ENCODE measurements around the gene ASAP3.
"Not testable (repeated sequence)": the region's sequence is repeated elsewhere in the genome, so short reads cannot be mapped to it uniquely, and the experiment has no call there.

Gene ASAP3

GRCh38 chr1:23394181-23394580 lies 89.8 kb downstream of the ASAP3 start:
- DNase-seq = peak in 1 of 3 donors; percentile 45

GRCh38 chr1:23393706-23394105 lies 90.3 kb downstream of the ASAP3 start:
- DNase-seq = no peak

GRCh38 chr1:23392125-23392855 lies 91.7 kb downstream of the ASAP3 start:
- DNase-seq = no peak

- DNase-seq = no peak
Observed at GRCh38 chr1:23389837-23390321, 94.1 kb downstream of the ASAP3 start.

- no peak for DNase-seq
Observed at GRCh38 chr1:23387494-23387893, 96.5 kb downstream of the ASAP3 start.

GRCh38 chr1:23385119-23385621 lies 98.8 kb downstream of the ASAP3 start:
- DNase-seq = no peak

- DNase-seq = peak; percentile 53 to 66 (median 60)
Observed at GRCh38 chr1:23384312-23385058, 99.5 kb downstream of the ASAP3 start.

- no peak for DNase-seq
Observed at GRCh38 chr1:23383577-23384311, 100.2 kb downstream of the ASAP3 start.

- no peak for DNase-seq
Observed at GRCh38 chr1:23381233-23381885, 102.6 kb downstream of the ASAP3 start.

GRCh38 chr1:23380719-23381118 lies 103.3 kb downstream of the ASAP3 start:
- no peak for DNase-seq

- DNase-seq = not testable (repeated sequence)
Observed at GRCh38 chr1:23380236-23380635, 103.7 kb downstream of the ASAP3 start.
